Nephron progenitor cell (in vitro differentiated cells): Measurements from ENCODE around the gene CD22.
"Not testable (repeated sequence)": the region's sequence is repeated elsewhere in the genome, so short reads cannot be mapped to it uniquely, and the experiment has no call there.

Source experiments
- DNase-seq: peaks from one replicate; pipeline ENCODE4 v3.0.0; 2021
- H3K27ac Mint-ChIP-seq: 2 replicates; pipeline ENCODE4 v1.8.0; 2021; ENCODE audit warnings: mild to moderate bottlenecking, moderate library complexity, mixed read lengths
- H3K27me3 Mint-ChIP-seq: 2 replicates; pipeline ENCODE4 v1.8.0; 2021; ENCODE audit warnings: mild to moderate bottlenecking, low read depth, mixed read lengths; ENCODE audit not compliant: poor library complexity
- H3K36me3 Mint-ChIP-seq: 2 replicates; pipeline ENCODE4 v1.8.0; 2021; ENCODE audit warnings: low read depth, mixed read lengths
- H3K4me1 Mint-ChIP-seq: 2 replicates; pipeline ENCODE4 v1.8.0; 2021; ENCODE audit warnings: mixed read lengths
- H3K4me3 Mint-ChIP-seq: 2 replicates; pipeline ENCODE4 v1.8.0; 2021; ENCODE audit warnings: mild to moderate bottlenecking, moderate library complexity, mixed read lengths
- H3K9me3 Mint-ChIP-seq: 2 replicates; pipeline ENCODE4 v1.8.0; 2021; ENCODE audit warnings: mild to moderate bottlenecking, moderate library complexity, mixed read lengths
- CTCF ChIP-seq: fragments of 200-600 bp; sonication (generic); IDR thresholded peaks from 2 replicates; pipeline ENCODE4 v1.5.0; 2021; ENCODE audit warnings: antibody characterized with exemption

The CD22 gene

DNA sequence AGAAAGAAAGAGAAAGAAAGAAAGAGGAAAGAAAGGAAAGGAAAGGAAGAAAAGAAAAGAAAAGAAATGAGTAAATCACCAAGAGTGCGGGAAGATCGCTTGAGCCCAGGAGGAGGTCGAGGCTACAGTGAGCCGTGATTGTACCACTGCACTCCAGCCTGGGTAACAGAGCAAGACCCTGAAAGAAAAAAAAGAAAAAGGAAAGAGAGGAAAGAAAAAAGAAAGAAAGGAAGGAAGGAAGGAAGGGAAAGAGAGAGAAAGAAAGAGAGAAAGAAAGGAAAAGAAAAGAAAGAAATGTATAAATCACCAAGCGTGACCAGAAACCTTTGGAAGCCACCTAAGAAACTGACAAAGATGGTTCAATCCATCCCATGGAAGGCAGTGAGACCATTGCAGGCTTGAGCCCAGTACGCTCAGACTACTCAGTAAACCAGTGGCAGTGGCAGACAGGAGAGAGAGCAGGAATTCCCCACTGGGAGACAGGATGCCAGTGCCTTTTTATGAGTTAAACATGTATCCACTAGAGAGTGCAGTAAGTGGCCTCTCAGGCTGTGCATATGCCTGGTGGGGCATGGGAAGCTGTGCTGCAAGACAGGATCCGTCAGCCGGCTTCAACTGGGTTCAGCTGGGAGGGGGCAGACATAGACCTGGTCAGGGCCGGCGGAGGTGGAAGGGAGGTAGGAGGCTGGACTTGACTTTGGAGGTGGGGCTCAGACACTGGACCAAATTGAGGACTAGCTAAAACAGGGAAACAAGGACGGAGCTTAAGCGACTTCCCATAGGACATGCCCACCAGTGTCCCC, 46.7 kb downstream of the CD22 start:
- Mint-ChIP-seq H3K9me3 (peaks cover 38% of the 10 kb centered on the region), H3K36me3 (no peaks in the 10 kb centered on the region), H3K27me3 (peaks cover 28% of the 10 kb centered on the region), H3K4me3 (no peak overlapping the region), H3K27ac (no peak overlapping the region), H3K4me1 (peaks cover 38% of the 10 kb centered on the region)
- no peak for DNase-seq
- TF ChIP-seq CTCF: no peak

GRCh38 chr19:35377656-35378055, 48.7 kb downstream of the CD22 start:
- peaks cover 49% of the 10 kb centered on the region for H3K9me3 Mint-ChIP-seq
- no peak for TF ChIP-seq CTCF
- peaks cover 35% of the 10 kb centered on the region for H3K27me3 Mint-ChIP-seq
- H3K27ac Mint-ChIP-seq: no peak overlapping the region
- no peak for DNase-seq
- no peak overlapping the region for H3K4me3 Mint-ChIP-seq
- no peaks in the 10 kb centered on the region for H3K36me3 Mint-ChIP-seq
- peaks cover 44% of the 10 kb centered on the region for H3K4me1 Mint-ChIP-seq

DNA sequence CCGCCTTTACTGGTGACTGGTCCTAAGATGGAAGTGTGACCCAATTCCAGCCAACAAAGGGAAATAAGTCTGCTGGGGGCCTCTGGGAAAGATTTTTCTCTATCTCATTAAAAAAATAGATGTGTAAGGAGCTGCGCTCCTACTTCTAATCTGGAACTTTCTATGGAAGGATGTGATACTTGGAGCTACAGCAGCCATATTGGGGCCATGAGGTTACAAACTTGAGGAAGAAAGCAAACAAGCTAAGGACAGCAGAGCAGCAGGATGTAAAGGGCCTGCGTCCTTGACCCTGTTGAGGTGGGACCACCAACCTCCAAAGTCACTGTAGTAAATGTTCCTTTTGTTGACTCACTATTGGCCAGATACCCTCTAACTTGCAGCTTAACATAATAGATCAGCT, 49.4 kb downstream of the CD22 start:
- no peak for TF ChIP-seq CTCF
- DNase-seq: no peak
- H3K36me3 Mint-ChIP-seq: no peaks in the 10 kb centered on the region
- H3K4me1 Mint-ChIP-seq: peaks cover 44% of the 10 kb centered on the region
- H3K27ac Mint-ChIP-seq: no peak overlapping the region
- H3K27me3 Mint-ChIP-seq: peaks cover 37% of the 10 kb centered on the region
- H3K4me3 Mint-ChIP-seq: no peak overlapping the region
- H3K9me3 Mint-ChIP-seq: peaks cover 52% of the 10 kb centered on the region

- not testable (repeated sequence) for H3K4me3 Mint-ChIP-seq
Observed at GRCh38 chr19:35379545-35379944, 50.6 kb downstream of the CD22 start.

GRCh38 chr19:35379992-35380391, 51.0 kb downstream of the CD22 start:
- Mint-ChIP-seq H3K27ac (no peak overlapping the region), H3K9me3 (peaks cover 53% of the 10 kb centered on the region), H3K4me1 (peaks cover 29% of the 10 kb centered on the region), H3K36me3 (no peaks in the 10 kb centered on the region), H3K27me3 (peaks cover 27% of the 10 kb centered on the region), H3K4me3 (no peak overlapping the region)
- no peak for DNase-seq
- TF ChIP-seq CTCF: no peak

More at GRCh38 chr19:35379545-35379944, 50.6 kb downstream of the CD22 start:
- H3K27me3 Mint-ChIP-seq: peaks cover 31% of the 10 kb centered on the region
- H3K36me3 Mint-ChIP-seq, H3K27ac Mint-ChIP-seq, DNase-seq: not testable (repeated sequence)
- H3K9me3 Mint-ChIP-seq: peaks cover 52% of the 10 kb centered on the region
- H3K4me1 Mint-ChIP-seq: peaks cover 33% of the 10 kb centered on the region

DNA sequence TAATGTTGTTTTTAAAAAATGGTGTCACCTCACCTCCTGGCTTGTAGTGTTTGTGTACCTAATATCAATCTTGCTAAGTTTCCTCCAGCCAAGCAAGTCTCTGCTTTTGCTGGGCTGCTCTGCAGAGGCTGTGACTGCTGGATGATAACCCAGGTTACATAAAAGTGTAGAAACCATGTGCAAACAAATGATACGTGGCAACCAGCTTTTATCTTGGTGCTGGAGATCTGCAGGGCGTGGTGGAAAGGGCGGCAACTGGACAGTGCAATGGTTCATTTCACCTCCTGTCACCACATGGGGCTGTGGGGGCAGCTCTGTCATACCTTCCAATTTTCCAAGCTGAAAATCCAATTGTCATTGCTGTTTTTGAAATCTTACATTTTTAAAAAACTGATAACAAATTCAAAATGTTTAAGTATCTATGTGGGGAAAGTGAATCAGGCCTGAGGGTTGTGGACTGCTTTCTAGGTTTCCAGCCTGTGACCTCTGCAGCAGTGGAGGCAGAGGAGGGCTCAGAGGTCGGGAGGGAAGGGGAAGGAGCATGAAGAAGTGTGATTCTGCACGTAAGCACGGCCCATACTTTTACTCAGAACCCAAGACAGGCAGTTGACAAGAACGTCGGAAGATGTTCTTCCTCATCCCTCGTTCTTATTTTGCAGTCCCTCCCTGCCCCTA, 51.6 kb downstream of the CD22 start:
- no peak overlapping the region for H3K27ac Mint-ChIP-seq
- TF ChIP-seq CTCF: no peak
- H3K4me1 Mint-ChIP-seq: peaks cover 23% of the 10 kb centered on the region
- peaks cover 48% of the 10 kb centered on the region for H3K9me3 Mint-ChIP-seq
- peaks cover 21% of the 10 kb centered on the region for H3K27me3 Mint-ChIP-seq
- H3K4me3 Mint-ChIP-seq: no peak overlapping the region
- H3K36me3 Mint-ChIP-seq: no peaks in the 10 kb centered on the region
- no peak for DNase-seq
